ENCODE results near the gene MGMT. TPM values are rescaled to one million over a fixed set of nuclear protein-coding genes. Genes with fewer than 3 reads are reported as not detected.

MGMT gene
- total RNA-seq, 1 donor from 2014 or later: 25.9 TPM

GRCh38 chr10:129624526-129624925 is 157.5 kb downstream of the MGMT start:
- TF ChIP-seq, protein P1, sequence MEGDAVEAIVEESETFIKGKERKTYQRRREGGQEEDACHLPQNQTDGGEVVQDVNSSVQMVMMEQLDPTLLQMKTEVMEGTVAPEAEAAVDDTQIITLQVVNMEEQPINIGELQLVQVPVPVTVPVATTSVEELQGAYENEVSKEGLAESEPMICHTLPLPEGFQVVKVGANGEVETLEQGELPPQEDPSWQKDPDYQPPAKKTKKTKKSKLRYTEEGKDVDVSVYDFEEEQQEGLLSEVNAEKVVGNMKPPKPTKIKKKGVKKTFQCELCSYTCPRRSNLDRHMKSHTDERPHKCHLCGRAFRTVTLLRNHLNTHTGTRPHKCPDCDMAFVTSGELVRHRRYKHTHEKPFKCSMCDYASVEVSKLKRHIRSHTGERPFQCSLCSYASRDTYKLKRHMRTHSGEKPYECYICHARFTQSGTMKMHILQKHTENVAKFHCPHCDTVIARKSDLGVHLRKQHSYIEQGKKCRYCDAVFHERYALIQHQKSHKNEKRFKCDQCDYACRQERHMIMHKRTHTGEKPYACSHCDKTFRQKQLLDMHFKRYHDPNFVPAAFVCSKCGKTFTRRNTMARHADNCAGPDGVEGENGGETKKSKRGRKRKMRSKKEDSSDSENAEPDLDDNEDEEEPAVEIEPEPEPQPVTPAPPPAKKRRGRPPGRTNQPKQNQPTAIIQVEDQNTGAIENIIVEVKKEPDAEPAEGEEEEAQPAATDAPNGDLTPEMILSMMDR (IDR thresholded peaks at IDR 0.05; ENCODE audit: unreplicated experiment): no peak
- no peaks in the 10 kb centered on the region for H3K9me3 Mint-ChIP-seq (ENCODE audit: unreplicated experiment)
- H3K36me3 Mint-ChIP-seq (ENCODE audit: low read depth, unreplicated experiment): no peaks in the 10 kb centered on the region
- no peak for DNase-seq (ENCODE audit: low spot score)
- peaks cover 2% of the 10 kb centered on the region for H3K27me3 Mint-ChIP-seq (ENCODE audit: unreplicated experiment)
- H3K4me3 Mint-ChIP-seq (ENCODE audit: unreplicated experiment): no peak overlapping the region
- H3K4me1 Mint-ChIP-seq (ENCODE audit: unreplicated experiment): peaks cover 10% of the 10 kb centered on the region
- H3K27ac Mint-ChIP-seq (ENCODE audit: unreplicated experiment): no peak overlapping the region

DNA sequence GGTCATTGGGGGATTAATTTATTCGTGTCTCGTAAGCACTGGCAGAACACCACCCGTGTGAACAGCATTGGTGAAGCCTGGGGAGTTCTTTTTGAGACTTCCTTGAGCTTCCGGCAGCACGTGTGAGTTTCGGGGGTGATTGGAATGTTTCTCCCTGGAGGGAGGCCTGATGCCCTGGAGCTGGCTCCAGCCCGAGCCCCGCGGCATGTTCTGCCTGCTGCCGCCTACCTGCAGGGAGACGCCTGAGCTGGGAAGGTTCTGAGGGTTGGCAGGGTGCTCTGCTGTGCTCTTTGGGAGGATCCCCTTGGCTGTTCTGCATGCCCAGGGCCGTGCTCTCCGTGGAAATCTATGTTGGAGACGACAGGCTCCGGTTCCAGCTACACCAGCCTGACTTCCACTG is 159.3 kb downstream of the MGMT start:
- peaks cover 2% of the 10 kb centered on the region for H3K27me3 Mint-ChIP-seq (ENCODE audit: unreplicated experiment)
- no peak for DNase-seq (ENCODE audit: low spot score)
- H3K27ac Mint-ChIP-seq (ENCODE audit: unreplicated experiment): no peak overlapping the region
- TF ChIP-seq, protein P1 (IDR thresholded peaks at IDR 0.05; ENCODE audit: unreplicated experiment): no peak
- no peak overlapping the region for H3K4me3 Mint-ChIP-seq (ENCODE audit: unreplicated experiment)
- no peaks in the 10 kb centered on the region for H3K36me3 Mint-ChIP-seq (ENCODE audit: low read depth, unreplicated experiment)
- no peaks in the 10 kb centered on the region for H3K9me3 Mint-ChIP-seq (ENCODE audit: unreplicated experiment)
- peaks cover 10% of the 10 kb centered on the region for H3K4me1 Mint-ChIP-seq (ENCODE audit: unreplicated experiment)

DNA sequence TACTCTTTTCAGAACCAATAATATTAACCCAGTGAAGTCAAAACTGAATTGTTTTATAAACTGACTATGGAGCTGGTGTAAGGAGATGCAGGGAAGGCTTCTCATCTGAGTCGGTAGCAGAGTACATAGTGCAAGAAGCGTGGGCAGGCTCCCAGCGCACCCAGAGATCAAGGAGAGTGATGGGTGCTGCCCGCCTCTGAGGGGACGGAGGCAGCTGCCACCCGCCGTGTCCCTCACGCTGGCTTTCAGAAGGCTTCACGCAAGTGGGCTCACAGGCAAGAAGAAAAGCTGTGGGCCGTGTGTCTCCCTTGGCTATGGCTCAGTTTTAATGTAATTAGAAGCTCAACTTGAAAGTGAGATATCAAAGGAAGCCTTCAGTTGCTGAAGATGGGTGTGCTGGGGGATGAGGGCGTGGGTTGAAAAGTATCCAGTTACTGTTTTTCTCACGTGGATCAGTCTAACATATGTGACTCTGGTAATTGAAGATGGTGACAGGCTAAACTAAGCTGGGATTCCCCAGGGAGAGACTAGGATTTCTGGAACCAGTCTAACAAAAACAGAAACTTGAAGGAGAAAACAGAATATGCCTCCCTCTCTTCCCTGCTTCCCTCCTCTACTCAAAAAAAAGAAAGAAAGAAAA is 159.9 kb downstream of the MGMT start:
- Mint-ChIP-seq H3K9me3 (ENCODE audit: unreplicated experiment) (no peaks in the 10 kb centered on the region), H3K27ac (ENCODE audit: unreplicated experiment) (no peak overlapping the region), H3K27me3 (ENCODE audit: unreplicated experiment) (no peaks in the 10 kb centered on the region), H3K4me1 (ENCODE audit: unreplicated experiment) (peaks cover 10% of the 10 kb centered on the region), H3K4me3 (ENCODE audit: unreplicated experiment) (no peak overlapping the region), H3K36me3 (ENCODE audit: low read depth, unreplicated experiment) (no peaks in the 10 kb centered on the region)
- TF ChIP-seq, protein P1 (IDR thresholded peaks at IDR 0.05; ENCODE audit: unreplicated experiment): no peak
- DNase-seq (ENCODE audit: low spot score): no peak

DNA sequence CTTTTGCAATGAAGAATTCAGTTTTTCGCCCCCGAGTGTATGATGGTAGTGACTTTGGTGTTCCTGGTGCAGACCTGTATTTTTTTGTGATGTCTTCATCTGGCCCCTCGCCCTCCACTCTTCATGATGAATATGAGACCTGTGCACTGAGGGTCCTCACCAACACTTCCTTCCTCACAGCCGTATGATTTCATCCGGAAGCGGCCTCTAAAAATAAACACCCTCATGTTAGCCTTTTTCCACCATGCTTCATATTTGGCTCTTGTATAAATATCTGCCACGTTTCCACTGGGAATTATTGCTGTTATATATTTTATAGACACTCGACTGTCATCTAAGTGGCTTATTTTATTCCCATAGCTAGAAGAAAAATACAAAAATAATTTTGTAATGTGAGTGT is 160.4 kb downstream of the MGMT start:
- Mint-ChIP-seq H3K4me3 (ENCODE audit: unreplicated experiment) (no peak overlapping the region), H3K36me3 (ENCODE audit: low read depth, unreplicated experiment) (no peaks in the 10 kb centered on the region), H3K27ac (ENCODE audit: unreplicated experiment) (no peak overlapping the region), H3K9me3 (ENCODE audit: unreplicated experiment) (no peaks in the 10 kb centered on the region), H3K4me1 (ENCODE audit: unreplicated experiment) (peaks cover 10% of the 10 kb centered on the region), H3K27me3 (ENCODE audit: unreplicated experiment) (no peaks in the 10 kb centered on the region)
- no peak for DNase-seq (ENCODE audit: low spot score)
- TF ChIP-seq, protein P1 (IDR thresholded peaks at IDR 0.05; ENCODE audit: unreplicated experiment): no peak

DNA sequence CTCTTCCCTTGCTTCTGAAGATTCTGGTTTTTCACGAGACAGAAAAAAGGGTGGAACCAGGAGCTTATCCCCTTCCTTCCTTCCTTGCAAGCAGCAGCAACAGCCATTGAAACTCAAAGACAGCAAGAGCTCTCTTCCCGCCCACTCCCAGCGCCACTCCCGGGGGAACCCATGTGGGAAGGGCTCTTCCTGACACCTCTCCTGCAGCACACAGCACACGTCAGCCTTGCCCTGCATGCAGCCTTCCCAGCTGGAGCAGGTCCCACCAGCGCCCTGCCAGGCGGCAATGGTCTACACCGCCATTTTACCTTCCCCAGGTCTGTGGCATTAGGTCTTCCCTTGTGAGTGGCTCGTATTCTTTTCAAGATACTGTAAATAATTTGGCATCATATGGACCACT is 161.8 kb downstream of the MGMT start:
- H3K27ac Mint-ChIP-seq (ENCODE audit: unreplicated experiment): no peak overlapping the region
- TF ChIP-seq, protein P1 (IDR thresholded peaks at IDR 0.05; ENCODE audit: unreplicated experiment): no peak
- no peak for DNase-seq (ENCODE audit: low spot score)
- H3K36me3 Mint-ChIP-seq (ENCODE audit: low read depth, unreplicated experiment): no peaks in the 10 kb centered on the region
- peaks cover 10% of the 10 kb centered on the region for H3K4me1 Mint-ChIP-seq (ENCODE audit: unreplicated experiment)
- H3K9me3 Mint-ChIP-seq (ENCODE audit: unreplicated experiment): no peaks in the 10 kb centered on the region
- H3K27me3 Mint-ChIP-seq (ENCODE audit: unreplicated experiment): peaks cover under 1% of the 10 kb centered on the region
- no peak overlapping the region for H3K4me3 Mint-ChIP-seq (ENCODE audit: unreplicated experiment)
